HepG2 (cell line): ENCODE data around the gene MARS1. TPM values are rescaled to one million over a fixed set of nuclear protein-coding genes. Genes with fewer than 3 reads are reported as not detected.
A peak's percentile ranks its signal among the peaks of the same experiment; 100 is the strongest.

ENCODE experiments used
- ATF7-NPFF ChIP-seq: sonication (generic); formaldehyde crosslinking; IDR thresholded peaks from 2 replicates; pipeline ENCODE4 v1.8.1; 2023; ENCODE audit warnings: mild to moderate bottlenecking, low read depth, missing genetic modification reagents, moderate library complexity
- ATRX ChIP-seq: sonication (generic); formaldehyde crosslinking; IDR thresholded peaks from 2 replicates; pipeline ENCODE4 v1.4.0; 2020; ENCODE audit warnings: missing genetic modification reagents, borderline replicate concordance
- BORCS8-MEF2B ChIP-seq: sonication (generic); formaldehyde crosslinking; IDR thresholded peaks from 2 replicates; pipeline ENCODE4 v1.8.0; 2022; ENCODE audit warnings: mild to moderate bottlenecking, missing genetic modification reagents
- DNMT3B ChIP-seq: conservative IDR thresholded peaks from 2 replicates; pipeline ENCODE4 v1.6.1; 2016; ENCODE audit warnings: missing biosample characterization, control low read depth
- HDAC1 ChIP-seq: sonication (generic); formaldehyde crosslinking; IDR thresholded peaks from 2 replicates; pipeline ENCODE4 v1.5.1; 2020; ENCODE audit warnings: mild to moderate bottlenecking, missing genetic modification reagents
- JUNB ChIP-seq: sonication (generic); formaldehyde crosslinking; IDR thresholded peaks from 2 replicates; pipeline ENCODE4 v1.8.0; 2022; ENCODE audit warnings: missing genetic modification reagents, mild to moderate bottlenecking, borderline replicate concordance
- MBD4 ChIP-seq: IDR thresholded peaks from 2 replicates; pipeline ENCODE4 v1.6.1; 2012; ENCODE audit warnings: low read length, inconsistent platforms, borderline replicate concordance
- MLX ChIP-seq: IDR thresholded peaks from 2 replicates; pipeline ENCODE4 v1.6.1; 2016
- PRMT3 ChIP-seq: sonication (generic); formaldehyde crosslinking; IDR thresholded peaks from 2 replicates; pipeline ENCODE4 v1.8.1; 2022; ENCODE audit warnings: low read depth, mild to moderate bottlenecking, moderate library complexity, missing genetic modification reagents, borderline replicate concordance
- RAD21 ChIP-seq: fragments of 450-650 bp; formaldehyde crosslinking; IDR thresholded peaks from 2 replicates; pipeline ENCODE4 v1.5.0; 2020; ENCODE audit warnings: mild to moderate bottlenecking
- RELA ChIP-seq: sonication (generic); formaldehyde crosslinking; IDR thresholded peaks from 2 replicates; pipeline ENCODE4 v1.4.0; 2020; ENCODE audit warnings: missing genetic modification reagents
- THAP11 ChIP-seq: IDR thresholded peaks from 2 replicates; pipeline ENCODE4 v1.6.1; 2016; ENCODE audit warnings: missing biosample characterization, missing genetic modification reagents
- TIGD3 ChIP-seq: sonication (generic); formaldehyde crosslinking; IDR thresholded peaks from 2 replicates; pipeline ENCODE4 v1.5.1; 2020; ENCODE audit warnings: mild to moderate bottlenecking, missing genetic modification reagents, borderline replicate concordance
- ZKSCAN5 ChIP-seq: sonication (generic); formaldehyde crosslinking; IDR thresholded peaks from 2 replicates; pipeline ENCODE4 v1.5.1; 2020; ENCODE audit warnings: mild to moderate bottlenecking, missing genetic modification reagents
- ZNF274 ChIP-seq: sonication (generic); formaldehyde crosslinking; IDR thresholded peaks from 2 replicates; pipeline ENCODE4 v1.5.1; 2020; ENCODE audit warnings: mild to moderate bottlenecking, missing genetic modification reagents
- polyA plus RNA-seq, 8 experiments: library from polyadenylated mRNA; depleted of rRNA in 3 of 8; stranded (reverse) in 7 of 8; unstranded in 1 of 8; fragments of >200 nt; fragmentation: Illumina TruSeq in 4 of 8; extraction: Trizol in 4 of 8; gene quantifications; 2 replicates each; pipeline versions ENCODE4 v1.2.1 to v1.2.3, GENCODE V29; 2011 to 2016; ENCODE audit warnings: low read depth in 4 of 8, missing spikeins in 1 of 8, mixed read lengths in 1 of 8; ENCODE audit not compliant: insufficient read depth in 1 of 8
- total RNA-seq, 5 experiments: library from RNA; depleted of rRNA; stranded (reverse); fragments of >200 nt; fragmentation: Illumina TruSeq; extraction: Trizol; gene quantifications; 2 replicates each; pipeline ENCODE4 v1.2.3, GENCODE V29; 2016; ENCODE audit warnings: low read depth in 1 of 5
- TF ChIP-seq, protein P1 (sequence below): sonication (generic); formaldehyde crosslinking; conservative IDR thresholded peaks from 2 replicates; pipeline ENCODE4 v1.4.0; 2020; ENCODE audit warnings: missing genetic modification reagents
- TF ChIP-seq, protein P2 (sequence below): sonication (generic); formaldehyde crosslinking; IDR thresholded peaks from 2 replicates; pipeline ENCODE4 v1.5.0; 2020; ENCODE audit warnings: mild to moderate bottlenecking, missing genetic modification reagents
- TF ChIP-seq, protein P3 (sequence below): sonication (generic); formaldehyde crosslinking; IDR thresholded peaks from 2 replicates; pipeline ENCODE4 v1.5.0; 2020; ENCODE audit warnings: missing genetic modification reagents
- TF ChIP-seq, protein P4 (sequence below): sonication (generic); formaldehyde crosslinking; IDR thresholded peaks from 2 replicates; pipeline ENCODE4 v1.5.1; 2020; ENCODE audit warnings: mild to moderate bottlenecking, missing genetic modification reagents, moderate library complexity

Gene MARS1
- total and polyA plus RNA-seq, 2 of the 13 experiments (the other 11 are each of a cell fraction or from before 2014, with no cell fraction given): 115 to 181 TPM

DNA sequence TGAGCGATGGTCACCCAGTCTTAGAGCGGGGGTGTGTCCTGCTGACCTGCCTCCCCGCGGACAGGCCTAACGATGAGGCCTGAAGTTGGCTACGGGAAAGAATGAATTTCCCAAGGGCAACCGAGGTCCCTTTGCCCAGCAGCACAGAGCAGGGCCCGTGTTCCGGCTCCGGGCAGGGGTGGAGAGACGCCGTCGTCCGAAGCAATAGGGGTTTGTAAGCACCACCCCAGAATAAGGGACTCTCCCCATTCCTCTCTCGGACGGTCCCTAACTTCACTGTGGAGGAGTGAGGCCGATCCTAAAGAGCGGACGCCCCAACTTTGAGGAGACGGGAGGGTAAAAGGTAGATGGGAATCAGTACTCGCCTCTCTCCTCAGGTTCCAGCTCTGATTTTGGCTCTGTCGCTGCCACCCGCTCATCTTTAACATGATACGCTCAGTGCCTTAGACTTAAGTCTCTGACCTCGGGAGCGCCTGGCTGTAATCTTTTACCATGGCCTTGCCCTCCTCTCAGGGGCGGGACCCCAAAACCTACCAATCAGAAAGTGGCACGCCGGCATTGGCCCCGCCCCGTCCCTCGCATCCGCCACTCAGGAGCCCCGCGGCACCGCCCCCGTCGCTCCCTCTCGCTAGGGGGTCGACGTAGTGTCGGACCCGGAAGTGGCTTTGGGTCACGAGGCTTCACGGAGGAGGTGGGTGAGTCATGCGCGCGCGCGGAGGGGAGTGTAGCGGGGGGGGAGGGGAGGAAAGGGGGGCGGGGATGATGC, 32.4 kb downstream of the MARS1 start, which contains the start of gene DDIT3 (continued):
- TF ChIP-seq, protein P1, sequence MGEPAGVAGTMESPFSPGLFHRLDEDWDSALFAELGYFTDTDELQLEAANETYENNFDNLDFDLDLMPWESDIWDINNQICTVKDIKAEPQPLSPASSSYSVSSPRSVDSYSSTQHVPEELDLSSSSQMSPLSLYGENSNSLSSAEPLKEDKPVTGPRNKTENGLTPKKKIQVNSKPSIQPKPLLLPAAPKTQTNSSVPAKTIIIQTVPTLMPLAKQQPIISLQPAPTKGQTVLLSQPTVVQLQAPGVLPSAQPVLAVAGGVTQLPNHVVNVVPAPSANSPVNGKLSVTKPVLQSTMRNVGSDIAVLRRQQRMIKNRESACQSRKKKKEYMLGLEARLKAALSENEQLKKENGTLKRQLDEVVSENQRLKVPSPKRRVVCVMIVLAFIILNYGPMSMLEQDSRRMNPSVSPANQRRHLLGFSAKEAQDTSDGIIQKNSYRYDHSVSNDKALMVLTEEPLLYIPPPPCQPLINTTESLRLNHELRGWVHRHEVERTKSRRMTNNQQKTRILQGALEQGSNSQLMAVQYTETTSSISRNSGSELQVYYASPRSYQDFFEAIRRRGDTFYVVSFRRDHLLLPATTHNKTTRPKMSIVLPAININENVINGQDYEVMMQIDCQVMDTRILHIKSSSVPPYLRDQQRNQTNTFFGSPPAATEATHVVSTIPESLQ (CRISPR knock-in tag): peak; percentile 42; the same call in 1 of the 2 replicates
- no peak; the same call in 1 of the 2 replicates for TF ChIP-seq BORCS8-MEF2B (CRISPR knock-in tag)
- TF ChIP-seq ATF7-NPFF: no peak
- TF ChIP-seq THAP11 (CRISPR knock-in tag): peak; percentile 76
- TF ChIP-seq MLX (CRISPR knock-in tag): no peak
- no peak for TF ChIP-seq PRMT3 (CRISPR knock-in tag)
- peak; percentile 70; the same call in 1 of the 2 replicates for TF ChIP-seq HDAC1 (CRISPR knock-in tag)
- no peak for TF ChIP-seq DNMT3B (CRISPR knock-in tag)
- no peak for TF ChIP-seq ATRX (CRISPR knock-in tag)
- peak; percentile 80; the same call in 1 of the 2 replicates for TF ChIP-seq ZNF274 (CRISPR knock-in tag)
- TF ChIP-seq RELA (CRISPR knock-in tag): no peak
- TF ChIP-seq, protein P2, sequence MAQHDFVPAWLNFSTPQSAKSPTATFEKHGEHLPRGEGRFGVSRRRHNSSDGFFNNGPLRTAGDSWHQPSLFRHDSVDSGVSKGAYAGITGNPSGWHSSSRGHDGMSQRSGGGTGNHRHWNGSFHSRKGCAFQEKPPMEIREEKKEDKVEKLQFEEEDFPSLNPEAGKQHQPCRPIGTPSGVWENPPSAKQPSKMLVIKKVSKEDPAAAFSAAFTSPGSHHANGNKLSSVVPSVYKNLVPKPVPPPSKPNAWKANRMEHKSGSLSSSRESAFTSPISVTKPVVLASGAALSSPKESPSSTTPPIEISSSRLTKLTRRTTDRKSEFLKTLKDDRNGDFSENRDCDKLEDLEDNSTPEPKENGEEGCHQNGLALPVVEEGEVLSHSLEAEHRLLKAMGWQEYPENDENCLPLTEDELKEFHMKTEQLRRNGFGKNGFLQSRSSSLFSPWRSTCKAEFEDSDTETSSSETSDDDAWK (CRISPR knock-in tag): no peak
- TF ChIP-seq ZKSCAN5 (CRISPR knock-in tag): no peak
- TF ChIP-seq RAD21 (CRISPR knock-in tag): peak; percentile 51; the same call in 1 of the 2 replicates
- TF ChIP-seq, protein P3, sequence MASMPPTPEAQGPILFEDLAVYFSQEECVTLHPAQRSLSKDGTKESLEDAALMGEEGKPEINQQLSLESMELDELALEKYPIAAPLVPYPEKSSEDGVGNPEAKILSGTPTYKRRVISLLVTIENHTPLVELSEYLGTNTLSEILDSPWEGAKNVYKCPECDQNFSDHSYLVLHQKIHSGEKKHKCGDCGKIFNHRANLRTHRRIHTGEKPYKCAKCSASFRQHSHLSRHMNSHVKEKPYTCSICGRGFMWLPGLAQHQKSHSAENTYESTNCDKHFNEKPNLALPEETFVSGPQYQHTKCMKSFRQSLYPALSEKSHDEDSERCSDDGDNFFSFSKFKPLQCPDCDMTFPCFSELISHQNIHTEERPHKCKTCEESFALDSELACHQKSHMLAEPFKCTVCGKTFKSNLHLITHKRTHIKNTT: no peak
- TF ChIP-seq JUNB (CRISPR knock-in tag): no peak
- TF ChIP-seq TIGD3 (CRISPR knock-in tag): no peak
- TF ChIP-seq, protein P4, sequence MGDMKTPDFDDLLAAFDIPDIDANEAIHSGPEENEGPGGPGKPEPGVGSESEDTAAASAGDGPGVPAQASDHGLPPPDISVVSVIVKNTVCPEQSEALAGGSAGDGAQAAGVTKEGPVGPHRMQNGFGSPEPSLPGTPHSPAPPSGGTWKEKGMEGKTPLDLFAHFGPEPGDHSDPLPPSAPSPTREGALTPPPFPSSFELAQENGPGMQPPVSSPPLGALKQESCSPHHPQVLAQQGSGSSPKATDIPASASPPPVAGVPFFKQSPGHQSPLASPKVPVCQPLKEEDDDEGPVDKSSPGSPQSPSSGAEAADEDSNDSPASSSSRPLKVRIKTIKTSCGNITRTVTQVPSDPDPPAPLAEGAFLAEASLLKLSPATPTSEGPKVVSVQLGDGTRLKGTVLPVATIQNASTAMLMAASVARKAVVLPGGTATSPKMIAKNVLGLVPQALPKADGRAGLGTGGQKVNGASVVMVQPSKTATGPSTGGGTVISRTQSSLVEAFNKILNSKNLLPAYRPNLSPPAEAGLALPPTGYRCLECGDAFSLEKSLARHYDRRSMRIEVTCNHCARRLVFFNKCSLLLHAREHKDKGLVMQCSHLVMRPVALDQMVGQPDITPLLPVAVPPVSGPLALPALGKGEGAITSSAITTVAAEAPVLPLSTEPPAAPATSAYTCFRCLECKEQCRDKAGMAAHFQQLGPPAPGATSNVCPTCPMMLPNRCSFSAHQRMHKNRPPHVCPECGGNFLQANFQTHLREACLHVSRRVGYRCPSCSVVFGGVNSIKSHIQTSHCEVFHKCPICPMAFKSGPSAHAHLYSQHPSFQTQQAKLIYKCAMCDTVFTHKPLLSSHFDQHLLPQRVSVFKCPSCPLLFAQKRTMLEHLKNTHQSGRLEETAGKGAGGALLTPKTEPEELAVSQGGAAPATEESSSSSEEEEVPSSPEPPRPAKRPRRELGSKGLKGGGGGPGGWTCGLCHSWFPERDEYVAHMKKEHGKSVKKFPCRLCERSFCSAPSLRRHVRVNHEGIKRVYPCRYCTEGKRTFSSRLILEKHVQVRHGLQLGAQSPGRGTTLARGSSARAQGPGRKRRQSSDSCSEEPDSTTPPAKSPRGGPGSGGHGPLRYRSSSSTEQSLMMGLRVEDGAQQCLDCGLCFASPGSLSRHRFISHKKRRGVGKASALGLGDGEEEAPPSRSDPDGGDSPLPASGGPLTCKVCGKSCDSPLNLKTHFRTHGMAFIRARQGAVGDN (CRISPR knock-in tag): peak; percentile 68
- TF ChIP-seq MBD4: no peak
